HG03521 (cell line): Measurements from ENCODE around the gene GP2.

ENCODE experiments used
- ATAC-seq: cut with Tn5 transposase; IDR thresholded peaks from one replicate; pipeline ENCODE4 v1.9.1; 2021; ENCODE audit warnings: mild to moderate bottlenecking, moderate library complexity; ENCODE audit not compliant: unreplicated experiment

Gene GP2

DNA sequence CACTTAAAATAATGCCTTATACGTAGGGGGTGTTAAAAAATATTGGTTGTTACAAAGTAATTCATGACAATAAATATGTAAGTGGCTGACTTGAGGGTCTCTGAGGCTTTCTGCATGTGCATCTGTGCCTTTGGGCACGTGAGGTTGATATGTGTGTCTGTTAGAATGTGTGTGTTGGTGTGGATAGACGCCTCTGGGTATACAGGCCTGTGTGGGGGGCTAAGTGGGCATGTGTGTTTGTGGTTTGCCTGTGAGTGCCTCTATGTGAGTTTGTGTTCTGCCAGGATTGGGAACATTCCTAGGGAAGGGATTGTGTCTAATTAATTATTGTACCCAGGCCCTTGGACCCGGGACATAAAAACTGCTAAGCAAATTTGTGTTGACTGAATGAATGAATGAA is 19.0 kb downstream of the GP2 start:
- no peak for ATAC-seq

DNA sequence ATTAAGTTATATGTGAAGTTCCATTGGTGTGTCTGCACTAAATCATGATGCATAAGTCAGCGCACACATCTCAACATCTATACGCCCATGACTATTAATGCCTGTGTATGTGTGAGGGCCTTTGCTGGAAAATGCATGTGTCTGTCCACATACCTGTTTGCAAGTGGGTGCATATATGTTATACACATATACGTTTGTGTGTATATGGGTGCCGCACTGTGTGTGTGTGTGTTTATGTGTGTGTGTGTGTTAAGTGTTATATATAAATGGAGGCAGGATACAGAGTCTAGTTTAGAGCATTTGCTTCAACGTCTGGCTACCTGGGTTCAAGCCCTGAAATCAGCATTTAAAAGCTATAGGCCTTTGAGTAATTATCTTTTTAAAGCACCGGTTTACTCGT is 19.5 kb downstream of the GP2 start:
- ATAC-seq: no peak

DNA sequence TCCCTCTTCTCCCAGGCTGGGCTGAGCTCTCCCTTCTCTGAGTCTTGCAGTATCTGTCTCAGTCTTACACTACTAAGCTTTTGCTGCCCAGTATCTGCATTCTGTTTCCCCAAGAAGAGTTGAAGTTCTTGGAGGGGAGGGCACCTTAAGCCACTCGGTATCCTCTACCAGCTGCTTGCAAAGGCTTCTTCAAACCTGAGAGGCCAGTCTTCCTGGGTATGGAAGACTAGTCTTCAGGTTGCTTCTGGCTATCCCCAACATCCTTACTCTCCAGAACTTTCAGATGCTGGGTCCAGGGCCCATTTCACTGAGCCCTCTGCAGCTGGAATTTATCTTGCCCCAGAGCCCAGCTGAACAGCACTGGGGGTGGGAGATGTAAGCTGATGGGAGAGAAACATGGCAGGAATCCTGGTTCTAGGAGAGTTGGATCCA is 20.1 kb downstream of the GP2 start:
- ATAC-seq: no peak

DNA sequence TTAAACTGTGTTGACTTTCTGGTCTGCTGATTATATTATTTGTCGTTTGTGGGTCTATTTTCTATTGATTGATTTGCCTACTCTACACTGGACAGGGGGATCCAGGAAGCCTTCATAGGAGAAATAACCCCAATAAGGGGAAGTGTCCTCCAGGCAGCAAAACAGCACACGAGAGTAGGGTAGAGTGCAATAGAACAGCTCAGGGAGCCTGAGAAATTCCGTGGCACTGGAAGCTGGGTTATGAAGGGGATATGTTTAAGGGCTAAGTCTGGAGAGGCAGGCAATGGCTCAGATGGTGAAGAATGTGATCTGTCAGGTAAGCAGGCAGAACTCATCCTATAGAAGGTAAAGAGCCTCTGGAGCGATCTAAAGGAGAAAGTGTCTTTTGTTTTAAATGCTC is 20.9 kb downstream of the GP2 start:
- ATAC-seq: no peak

DNA sequence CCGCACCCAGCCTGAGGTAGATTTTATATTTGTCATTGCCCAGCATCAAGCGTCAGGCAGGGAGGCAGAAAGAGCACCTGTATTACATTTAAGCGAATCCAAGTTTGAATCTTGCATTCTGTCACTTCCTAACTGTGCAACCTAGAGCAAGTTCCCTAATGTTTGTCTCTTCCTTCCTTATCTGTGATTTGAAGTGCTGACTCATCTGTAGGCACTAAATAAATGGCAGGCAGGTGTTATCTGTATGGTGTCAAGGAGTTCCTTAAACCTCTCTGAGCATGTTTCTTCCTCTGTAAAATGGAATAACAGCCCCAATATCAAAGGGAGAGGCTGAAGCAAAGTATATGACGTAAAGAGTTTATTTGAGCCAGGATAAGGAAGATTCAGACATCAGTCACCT is 24.3 kb downstream of the GP2 start:
- ATAC-seq: no peak

DNA sequence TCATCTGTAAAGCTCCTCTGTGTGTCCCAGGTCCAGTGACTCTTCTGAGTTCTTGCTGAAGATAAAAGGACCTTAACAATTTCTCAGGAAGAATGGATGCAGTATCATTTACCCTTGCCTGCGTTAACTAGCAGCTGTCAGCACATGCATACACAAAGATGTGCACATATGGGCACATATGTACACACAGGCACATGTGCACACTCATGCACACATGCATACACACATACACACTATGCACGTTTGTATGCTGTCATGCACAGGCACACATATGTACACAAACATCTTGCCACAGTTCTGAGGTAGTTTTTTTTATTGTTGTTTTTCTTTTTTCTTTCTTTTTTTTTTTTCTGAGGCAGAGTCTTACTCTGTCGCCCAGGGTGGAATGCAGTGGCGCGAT is 24.9 kb downstream of the GP2 start:
- ATAC-seq: no peak

DNA sequence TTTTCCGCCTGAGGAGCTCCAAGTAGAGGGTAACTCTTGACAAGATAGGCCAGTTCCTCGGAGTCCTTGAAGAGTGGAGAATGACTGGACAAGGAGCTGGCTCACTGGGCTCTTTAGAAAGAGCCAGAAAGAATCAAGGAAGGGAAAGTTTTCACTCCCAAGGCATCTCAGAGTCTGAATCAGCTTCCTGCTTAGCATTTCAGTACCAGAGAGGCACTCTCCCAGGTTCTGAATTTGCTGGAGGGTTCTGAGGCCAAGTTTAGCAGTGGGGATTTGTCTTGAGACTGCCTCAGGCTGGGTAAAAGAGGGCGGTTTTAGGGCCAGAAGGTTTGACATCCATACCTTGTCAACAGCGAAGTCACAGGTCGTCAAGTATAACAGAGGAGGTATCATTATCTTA is 25.5 kb downstream of the GP2 start:
- ATAC-seq: no peak

DNA sequence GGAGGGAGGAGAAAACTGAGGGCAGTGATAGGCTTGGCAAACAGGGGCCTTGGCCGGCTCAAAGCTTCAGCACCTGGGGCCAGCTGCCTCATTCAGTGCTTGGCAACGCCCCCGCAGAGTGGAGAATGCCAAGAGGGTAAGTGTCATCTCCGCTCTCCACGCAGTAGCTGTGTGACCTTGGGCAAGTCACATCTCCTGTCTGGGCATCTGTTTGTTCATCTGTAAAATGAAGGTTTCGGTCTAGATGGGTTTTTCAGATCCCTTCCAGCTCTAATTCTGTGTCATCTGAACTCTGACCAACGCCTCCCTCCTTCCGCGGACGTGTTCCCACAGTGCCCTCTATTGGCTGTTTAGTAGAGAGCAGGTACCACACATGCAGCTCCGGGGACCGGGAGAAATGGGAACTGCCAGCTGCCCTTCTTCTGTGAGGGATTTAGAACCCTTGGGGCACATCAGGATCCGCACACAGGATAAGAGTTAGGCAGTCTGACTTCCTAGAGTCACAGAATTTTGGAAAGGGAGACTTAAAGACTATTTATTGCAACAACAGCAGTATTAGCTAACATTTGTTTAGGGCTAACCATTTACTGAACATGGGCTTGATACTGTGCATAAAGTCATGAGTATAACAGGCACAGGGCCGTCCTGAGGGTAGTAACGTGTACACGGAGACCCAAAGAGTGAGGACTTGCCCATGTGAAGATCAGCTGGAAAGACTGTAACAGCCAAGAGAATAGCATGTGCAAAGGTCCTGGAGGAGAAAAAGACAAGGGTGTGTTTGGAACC is 26.8 kb downstream of the GP2 start:
- ATAC-seq: no peak

DNA sequence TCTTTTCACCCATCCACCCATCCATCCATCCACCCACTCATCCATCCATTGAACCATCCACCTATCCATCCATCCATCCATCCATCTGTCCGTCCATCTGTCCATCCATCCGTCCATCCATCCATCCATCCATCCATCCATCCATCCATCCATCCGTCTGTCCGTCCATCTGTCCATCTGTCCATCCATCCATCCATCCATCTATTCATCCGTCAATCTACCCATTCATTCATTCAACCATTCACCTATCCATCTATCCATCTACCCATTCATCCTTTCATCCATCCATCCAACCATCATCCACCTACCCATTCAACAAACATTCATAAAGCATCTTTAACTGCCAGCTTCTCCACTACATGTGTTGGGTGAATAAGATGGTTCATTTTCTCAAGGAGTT is 28.9 kb downstream of the GP2 start:
- ATAC-seq: no peak

DNA sequence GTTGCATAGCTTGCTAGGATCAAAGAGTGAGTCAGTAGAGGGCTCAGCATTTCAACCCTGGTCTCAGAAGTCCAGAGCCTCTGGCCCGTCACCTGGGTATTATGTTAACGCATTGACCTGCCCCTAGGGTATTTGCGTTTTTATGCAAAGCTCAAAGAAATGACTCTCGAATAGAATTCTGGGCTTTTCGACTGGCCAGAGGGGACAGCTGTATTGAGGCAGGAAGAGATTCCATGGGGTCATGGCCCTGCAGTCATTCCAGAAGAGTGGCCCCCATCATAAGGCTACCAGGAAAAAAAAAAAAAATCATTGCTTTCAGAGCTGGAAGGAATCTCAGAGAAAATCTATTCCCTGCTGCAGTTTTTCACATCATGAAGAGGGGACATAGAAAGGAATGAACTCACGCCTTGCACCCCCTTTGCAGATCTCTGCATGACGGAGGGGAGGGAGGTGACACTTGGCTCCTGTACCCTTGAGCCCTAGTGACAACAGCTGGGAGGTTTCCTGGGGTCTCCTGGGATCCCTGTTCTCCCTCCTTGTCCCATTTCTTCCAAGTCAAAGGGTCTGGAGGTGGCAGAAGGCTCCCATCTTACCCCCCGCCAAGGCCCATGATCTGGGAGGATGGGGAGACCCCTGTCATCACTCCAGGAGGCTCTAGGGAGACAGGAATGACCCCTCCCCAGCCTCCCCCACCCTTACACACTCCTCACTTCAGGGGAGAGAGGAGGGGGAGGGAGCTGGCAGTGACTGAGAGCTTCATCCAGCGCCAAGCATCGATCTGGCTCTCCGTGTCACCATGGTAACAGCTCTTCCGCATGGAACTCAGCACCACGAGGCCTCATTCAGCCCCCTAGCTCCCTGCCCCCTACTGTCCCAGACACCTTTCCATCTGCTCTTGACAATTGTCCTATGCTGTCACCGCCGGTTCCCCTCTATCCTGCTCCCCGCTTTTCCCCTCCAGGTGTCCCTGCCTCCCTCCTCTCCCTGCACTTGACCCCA is 35.8 kb downstream of the GP2 start:
- ATAC-seq: no peak

DNA sequence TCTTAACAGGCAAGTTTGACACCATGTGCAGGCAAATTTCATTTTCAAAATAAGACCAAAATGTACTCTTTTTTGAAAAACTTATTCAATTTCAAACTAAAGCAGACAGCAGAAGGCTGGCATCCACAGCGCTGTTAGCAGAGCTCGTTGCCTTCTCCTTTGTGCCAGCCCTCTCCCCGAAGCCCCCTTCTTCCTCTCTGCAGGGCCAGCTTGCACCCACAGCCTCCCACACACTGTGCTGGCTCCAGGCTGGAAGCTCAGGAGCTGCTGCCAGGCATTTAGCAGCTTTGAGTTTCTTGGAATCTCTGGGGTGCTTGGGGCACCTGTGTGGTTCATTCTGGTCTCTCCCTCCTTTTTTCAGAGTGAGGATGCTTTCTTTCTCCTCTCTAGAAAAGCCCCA is 37.7 kb downstream of the GP2 start:
- no peak for ATAC-seq

DNA sequence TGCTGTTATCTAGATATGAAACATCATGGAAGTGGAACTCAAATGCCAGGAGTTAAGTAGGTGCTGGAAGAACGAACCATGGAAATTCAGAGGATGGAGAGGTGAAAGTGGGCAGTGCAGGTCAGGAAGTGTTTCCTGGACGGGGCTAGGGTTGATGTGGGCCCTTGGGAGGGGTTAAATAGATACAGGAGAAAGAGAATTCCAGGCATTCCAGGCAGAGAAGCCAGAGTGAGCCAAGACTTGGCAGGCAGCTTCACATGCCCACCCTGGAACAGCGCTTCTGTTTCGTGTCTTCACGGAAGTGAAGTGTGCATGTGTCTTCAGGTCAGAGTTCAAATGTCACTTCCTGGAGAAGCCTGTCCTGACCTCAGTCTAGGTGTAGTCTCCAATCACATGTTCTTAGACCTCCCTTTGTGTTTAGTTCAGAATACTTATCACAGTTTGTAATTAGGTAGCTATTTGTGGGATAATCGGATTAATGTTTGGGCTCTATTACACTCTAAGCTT is 41.3 kb downstream of the GP2 start:
- ATAC-seq: no peak

DNA sequence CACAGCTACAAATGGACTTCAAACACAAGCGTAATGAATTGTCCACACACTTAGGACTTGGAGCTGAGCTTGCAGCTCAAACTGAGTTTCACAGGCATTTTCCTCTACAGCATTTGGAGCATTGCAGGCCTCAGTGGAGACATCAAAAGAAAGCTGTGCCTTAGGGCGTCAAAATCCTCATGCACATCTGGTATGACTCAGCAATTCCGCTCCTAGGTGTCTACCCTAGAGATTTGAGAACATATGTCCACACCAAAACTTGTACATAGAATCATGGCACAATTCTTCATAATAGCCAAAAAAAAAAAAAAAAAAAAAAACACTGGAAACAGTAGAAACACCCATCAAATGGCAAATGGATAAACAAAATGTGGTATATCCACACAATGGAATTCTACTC is 47.1 kb downstream of the GP2 start:
- no peak for ATAC-seq

DNA sequence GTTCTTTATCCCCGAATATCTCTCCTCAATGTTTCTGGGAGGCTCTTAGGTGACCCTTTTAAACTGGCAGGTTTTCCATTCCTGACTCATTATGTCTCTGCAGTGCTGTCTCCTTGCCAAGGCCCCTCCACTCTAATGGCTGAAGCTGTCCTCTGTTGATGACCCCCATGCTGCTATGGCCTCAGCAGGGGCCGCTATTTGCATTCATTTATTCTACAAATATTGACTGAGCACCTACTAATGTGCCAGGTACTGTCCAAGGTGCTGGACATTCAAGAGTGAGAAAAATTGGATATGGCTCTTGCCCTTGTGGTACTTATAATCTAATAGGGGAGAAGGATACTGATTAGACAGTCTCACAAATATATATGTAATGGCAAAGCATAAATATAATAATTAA is 55.4 kb downstream of the GP2 start:
- ATAC-seq: no peak

DNA sequence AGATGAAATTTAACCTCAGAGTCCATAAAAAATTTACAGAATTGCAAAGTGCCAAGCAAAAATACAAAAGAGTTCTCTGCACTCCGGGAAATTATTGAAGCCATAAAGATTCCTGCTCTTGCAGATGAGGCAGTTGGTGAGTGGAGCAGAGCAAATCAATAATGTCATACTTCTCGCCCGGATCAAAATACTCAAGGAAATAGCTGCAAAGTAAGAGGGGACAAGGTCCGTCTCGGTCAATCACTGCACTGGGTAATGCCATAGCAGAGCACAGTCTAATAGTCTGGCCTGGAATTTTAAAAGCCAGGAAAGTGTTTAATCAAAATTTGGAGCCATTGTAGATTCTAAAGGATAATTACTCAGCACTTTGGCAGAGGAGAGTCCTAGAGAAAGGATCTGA is 58.9 kb downstream of the GP2 start:
- no peak for ATAC-seq

DNA sequence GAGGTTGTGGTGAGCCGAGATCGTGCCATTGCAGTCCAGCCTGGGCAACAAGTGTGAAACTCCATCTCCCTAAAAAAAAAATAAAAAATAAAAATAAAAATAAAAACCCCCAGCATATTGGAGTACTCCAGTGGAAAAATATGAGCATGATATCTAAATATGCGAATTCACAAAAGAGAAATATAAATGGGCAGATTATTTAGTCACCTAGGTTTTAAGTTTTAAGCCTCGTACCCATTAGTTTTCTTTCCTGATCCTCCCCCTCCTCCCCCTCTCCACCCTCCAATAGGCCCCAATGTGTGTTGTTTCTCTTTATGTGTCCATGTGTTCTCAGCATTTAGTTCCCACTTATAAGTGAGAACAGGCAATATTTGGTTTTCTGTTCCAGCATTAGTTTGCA is 62.3 kb downstream of the GP2 start:
- ATAC-seq: no peak

DNA sequence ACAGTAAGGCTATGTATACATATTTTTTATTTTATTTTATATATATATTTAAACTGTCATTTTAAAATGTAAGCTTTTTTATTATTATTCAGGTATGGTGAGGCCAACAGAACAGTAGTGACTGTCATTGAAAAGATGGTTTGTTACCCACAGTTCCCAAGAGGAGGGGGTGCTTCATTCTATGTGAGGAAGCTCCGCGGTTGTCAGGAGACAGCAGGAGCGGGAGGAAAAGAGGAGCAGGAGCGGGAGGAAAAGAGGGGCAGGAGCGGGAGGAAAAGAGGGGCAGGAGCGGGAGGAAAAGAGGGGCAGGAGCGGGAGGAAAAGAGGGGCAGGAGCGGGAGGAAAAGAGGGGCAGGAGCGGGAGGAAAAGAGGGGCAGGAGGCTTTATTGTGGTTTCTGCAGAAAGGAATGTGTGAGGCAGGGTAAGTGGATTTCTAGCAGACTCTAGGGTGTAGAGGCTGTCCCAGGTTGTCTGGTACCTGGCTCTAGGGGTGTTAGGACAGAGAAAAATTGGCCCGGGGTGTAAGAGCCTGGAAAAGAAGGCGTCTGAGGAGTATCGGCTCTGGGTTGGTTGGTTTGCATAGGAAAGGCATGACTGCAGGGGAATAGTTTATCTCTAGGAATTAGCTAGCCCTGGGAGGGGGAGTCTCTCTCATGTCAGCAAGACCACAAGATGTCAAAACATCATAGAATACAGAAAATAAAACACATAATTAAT is 64.0 kb downstream of the GP2 start:
- ATAC-seq: no peak

DNA sequence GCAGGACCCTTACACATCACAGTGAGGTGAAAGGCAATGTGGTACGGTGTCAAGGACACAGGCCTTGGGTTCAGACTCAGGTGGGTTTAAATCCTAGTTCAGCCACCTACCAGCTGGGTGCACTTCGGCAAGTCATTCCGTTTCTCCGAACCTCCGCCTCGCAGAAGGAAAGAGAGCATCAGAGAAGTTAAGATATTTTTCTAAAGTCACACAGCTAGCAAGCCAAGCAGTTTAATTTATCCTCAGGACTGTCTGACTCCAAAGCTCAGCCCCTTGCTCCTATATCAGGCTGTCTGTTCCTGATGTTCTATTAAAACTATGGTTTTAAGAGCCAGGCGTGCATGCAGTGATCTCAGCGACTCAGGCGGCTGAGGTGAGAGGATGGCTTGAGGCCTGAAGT is 65.1 kb downstream of the GP2 start:
- ATAC-seq: no peak

DNA sequence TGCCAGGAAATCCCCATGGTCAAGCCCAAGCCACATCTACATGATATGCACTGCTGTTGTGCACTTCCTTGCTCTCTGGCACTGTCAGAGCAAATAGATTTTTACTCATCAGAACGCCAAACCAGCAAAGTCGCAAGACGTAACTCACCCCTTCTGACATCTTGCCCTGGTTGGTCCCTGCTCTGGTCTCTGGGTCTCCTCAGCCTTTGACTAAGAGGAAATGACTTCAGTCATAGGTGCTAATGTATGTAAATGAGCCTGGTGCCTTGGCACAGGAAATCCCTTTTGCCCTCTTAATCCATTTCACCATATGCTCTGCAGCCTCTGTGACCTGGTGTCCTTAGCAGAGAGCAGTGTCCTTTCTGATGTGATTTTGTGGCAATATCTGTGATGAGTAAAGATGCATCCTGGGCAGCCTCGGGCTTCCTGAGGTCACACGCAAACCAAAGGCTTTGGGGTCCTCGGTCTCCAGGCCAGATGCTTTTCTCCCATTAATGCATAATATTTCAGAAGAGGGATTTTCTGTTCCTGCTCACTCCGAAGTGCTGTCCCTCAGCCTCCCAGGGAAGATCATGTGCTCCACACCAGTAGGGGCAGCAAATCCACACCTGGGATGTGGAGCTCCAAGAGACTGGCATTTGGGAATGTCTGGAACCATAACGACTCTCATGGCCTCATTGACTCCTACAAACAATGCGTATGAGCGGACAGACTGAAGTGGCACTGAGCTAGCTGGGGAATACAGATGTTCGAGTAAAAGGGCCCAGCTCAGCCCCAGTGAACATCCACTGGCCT is 66.9 kb downstream of the GP2 start:
- ATAC-seq: no peak
